SK-MEL-5 (cell line): ENCODE data around the gene TACSTD2. TPM values are rescaled to one million over a fixed set of nuclear protein-coding genes. Genes with fewer than 3 reads are reported as not detected.
"Not testable (repeated sequence)": the region's sequence is repeated elsewhere in the genome, so short reads cannot be mapped to it uniquely, and the experiment has no call there.

Source experiments
- DNase-seq: peaks from one replicate; pipeline ENCODE4 v3.0.0-alpha.2; 2016; ENCODE audit warnings: low read depth, low spot score
- in situ Hi-C: cut with HindIII; loops from 2 replicates; pipeline ENCODE4 v1.10.0; 2016; ENCODE audit warnings: low sequenced_read_pairs, high pct_unique_total_duplicates, low pct_unique_long_range_greater_than_20kb
- polyA plus RNA-seq, 2 experiments: library from polyadenylated mRNA; depleted of rRNA; stranded (reverse); fragments of >200 nt; gene quantifications; 2 replicates each; pipeline ENCODE4 v1.2.3, GENCODE V29; 2015
- total RNA-seq: library from RNA; depleted of rRNA; stranded (reverse); fragments of >200 nt; shearing (Covaris generic); gene quantifications from 2 replicates; pipeline ENCODE4 v1.2.3, GENCODE V29; 2014; rRNA removed

TACSTD2 gene, protein sequence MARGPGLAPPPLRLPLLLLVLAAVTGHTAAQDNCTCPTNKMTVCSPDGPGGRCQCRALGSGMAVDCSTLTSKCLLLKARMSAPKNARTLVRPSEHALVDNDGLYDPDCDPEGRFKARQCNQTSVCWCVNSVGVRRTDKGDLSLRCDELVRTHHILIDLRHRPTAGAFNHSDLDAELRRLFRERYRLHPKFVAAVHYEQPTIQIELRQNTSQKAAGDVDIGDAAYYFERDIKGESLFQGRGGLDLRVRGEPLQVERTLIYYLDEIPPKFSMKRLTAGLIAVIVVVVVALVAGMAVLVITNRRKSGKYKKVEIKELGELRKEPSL
- not detected in 2 replicates for total RNA-seq
- not detected in 2 replicates for polyA plus RNA-seq (2015; cell fraction: cytosol; rRNA removed)
- not detected in 2 replicates for polyA plus RNA-seq (2015; cell fraction: nucleus; rRNA removed)

- no peak for DNase-seq
- in situ Hi-C loops, result no loop called here
Measured at GRCh38 chr1:58576727-58577653, at the start of gene TACSTD2. TSS of gene TACSTD2 (minus strand) at chr1:58577252. CDS start at chr1:58577156, 96 bp downstream.

GRCh38 chr1:58626293-58626692 is 49.2 kb upstream of the TACSTD2 start:
- DNase-seq, result no peak
- in situ Hi-C loops, result no loop called here

DNA sequence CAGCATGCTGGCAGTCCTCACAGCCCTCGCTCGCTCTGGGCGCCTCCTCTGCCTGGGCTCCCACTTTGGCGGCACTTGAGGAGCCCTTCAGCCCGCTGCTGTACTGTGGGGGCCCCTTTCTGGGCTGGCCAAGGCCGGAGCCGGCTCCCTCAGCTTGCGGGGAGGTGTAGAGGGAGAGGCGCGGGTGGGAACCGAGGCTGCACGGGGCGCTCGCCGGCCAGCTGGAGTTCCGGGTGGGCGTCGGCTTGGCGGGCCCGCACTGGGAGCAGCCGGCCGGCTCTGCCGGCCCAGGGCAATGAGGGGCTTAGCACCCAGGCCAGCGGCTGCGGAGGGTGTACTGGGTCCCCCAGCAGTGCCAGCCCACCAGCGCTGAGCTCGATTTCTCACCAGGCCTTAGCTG is 46.2 kb upstream of the TACSTD2 start:
- in situ Hi-C loops, DNase-seq: not testable (repeated sequence)

DNA sequence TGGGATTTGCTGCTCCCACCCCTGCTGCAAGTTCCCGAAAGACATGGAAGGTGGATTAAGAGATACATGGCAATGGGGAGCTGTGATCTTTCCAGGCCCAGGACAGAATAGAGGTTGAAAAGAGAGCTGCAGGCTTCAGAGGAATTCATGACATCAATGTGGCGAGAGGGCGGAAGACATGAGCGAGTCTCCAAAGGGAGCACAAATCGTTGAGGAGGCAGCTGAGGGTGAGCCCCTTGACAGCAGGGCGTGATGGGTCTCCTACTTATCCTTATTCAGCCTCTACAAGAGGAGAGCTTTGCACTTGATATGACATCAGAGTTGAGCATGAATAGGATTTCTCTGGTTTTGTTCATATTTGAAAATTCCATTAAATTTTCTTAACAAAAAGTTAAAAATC is 45.5 kb upstream of the TACSTD2 start:
- in situ Hi-C loops, result no loop called here
- no peak for DNase-seq

DNA sequence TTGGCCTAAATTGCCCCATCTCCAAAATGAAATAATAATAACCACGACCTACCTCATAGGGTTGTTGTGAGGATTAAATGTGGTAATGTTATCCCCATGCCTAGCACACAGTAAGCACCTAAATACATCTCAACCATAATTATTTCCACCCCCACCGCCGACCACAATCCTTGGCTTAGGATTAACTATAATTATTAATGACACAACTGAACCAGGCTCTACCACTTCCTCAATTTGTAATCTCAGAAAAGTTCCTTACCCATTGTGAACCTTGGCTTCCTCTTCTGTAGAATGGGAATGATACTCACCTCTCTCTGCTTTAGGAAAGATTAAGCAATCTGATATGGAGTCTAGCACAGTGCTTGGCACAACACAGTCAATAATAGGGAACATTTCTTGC is 44.3 kb upstream of the TACSTD2 start:
- in situ Hi-C loops, result no loop called here
- no peak for DNase-seq

DNA sequence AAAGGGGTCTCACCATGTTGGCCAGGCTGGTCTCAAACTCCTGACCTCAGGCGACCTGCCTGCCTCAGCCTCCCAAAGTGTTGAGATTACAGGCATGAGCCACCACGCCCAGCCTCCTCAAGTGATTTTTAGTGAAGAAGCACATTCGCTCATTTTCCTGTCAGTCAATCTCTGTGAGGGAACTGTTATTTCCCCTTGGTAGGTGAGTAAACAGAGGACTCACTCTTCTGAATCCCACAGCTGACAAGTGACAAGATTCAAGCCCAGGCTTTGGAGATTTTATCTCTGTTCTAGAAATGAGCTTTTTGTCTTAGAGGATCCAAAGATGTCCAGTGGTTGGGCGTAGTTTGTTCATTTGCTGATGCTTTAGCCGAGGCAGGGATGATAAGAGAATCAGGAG is 43.9 kb upstream of the TACSTD2 start:
- in situ Hi-C loops, result no loop called here
- DNase-seq, result no peak

DNA sequence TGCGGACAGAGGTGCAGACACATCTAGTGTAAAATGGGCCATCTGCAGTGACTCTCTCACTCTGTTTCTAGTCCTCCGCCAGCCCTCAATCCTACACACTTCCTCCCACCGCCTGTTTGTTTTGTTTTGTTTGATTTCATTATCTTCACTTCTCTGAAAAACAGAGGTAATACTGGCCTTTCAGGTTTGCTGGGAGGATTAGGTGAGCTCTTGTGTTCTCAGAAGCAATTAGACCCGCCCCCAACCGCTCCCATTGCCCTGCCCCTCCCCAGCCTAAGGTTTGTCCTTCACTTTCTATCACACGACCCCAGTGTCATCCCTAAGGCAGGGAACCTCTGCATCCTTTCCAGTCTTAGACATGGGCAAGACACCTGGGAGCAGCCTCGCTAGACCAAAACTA is 43.2 kb upstream of the TACSTD2 start:
- in situ Hi-C loops, result no loop called here
- DNase-seq, result no peak

GRCh38 chr1:58619286-58620054 is 42.4 kb upstream of the TACSTD2 start:
- no peak for DNase-seq
- in situ Hi-C loops, result no loop called here

DNA sequence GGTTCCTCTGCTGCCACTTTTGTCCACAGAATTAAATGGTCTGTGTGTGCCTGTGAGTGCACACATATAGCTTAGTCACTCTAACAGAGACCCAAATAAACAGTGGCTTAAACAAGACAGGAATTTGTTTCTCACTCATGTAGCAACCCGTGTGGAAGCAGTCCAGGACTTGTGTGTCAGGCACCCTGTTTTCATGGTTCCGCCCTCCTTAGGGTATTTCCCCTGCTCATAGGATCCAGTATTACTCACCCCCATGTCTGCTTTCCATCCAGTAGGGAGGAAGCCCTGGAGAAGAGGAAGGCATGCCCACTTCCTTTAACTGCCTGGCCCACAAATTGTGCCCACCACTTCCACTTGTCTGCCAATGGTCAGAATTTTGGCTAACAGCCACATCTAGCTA is 41.3 kb upstream of the TACSTD2 start:
- no peak for DNase-seq
- in situ Hi-C loops, result no loop called here

- in situ Hi-C loops, result no loop called here
- DNase-seq, result no peak
Measured at GRCh38 chr1:58611861-58612385, 34.9 kb upstream of the TACSTD2 start.

- in situ Hi-C loops, result no loop called here
- DNase-seq, result no peak
Measured at GRCh38 chr1:58608945-58609344, 31.9 kb upstream of the TACSTD2 start.

- DNase-seq, result no peak
- in situ Hi-C loops, result no loop called here
Measured at GRCh38 chr1:58608297-58608696, 31.2 kb upstream of the TACSTD2 start.

- in situ Hi-C loops, result no loop called here
- DNase-seq, result no peak
Measured at GRCh38 chr1:58607391-58607790, 30.3 kb upstream of the TACSTD2 start.

DNA sequence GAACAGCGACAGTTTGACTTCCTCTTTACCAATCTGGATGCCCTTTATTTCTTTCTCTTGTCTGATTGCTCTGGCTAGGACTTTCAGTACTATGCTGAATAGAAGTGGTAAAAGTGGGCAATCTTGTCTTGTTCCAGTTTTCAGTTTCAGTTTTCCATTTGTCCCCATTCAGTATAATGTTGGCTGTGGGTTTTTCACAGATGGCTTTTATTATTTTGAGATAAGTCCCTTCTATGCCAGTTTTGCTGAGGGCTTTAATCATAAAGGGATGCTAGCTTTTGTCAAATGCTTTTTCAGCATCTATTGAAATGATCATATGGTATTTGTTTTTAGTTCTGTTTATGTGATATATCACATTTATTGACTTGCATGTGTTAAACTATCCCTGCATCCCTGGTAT is 24.9 kb upstream of the TACSTD2 start:
- DNase-seq, in situ Hi-C loops: not testable (repeated sequence)

DNA sequence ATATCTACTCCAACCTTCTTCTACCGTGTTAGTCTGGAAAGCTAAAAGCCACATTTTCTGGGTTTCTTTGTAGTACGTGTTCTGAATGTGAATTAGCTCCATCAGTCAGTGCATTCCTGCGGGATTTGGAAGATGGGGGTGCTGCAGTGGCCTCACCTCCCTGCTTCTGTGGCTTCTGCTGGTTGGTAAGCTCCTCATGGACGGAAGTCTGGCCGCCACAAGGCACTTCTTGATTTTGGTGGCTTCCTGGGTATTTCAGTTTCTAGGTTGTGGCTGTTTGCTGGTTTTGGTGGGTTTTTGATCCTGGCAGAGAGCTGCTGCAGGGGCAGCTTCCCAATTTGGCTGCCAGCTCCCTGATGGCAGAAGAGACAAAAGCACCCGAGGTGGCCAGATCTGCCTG is 20.9 kb upstream of the TACSTD2 start:
- in situ Hi-C loops, result no loop called here
- no peak for DNase-seq

DNA sequence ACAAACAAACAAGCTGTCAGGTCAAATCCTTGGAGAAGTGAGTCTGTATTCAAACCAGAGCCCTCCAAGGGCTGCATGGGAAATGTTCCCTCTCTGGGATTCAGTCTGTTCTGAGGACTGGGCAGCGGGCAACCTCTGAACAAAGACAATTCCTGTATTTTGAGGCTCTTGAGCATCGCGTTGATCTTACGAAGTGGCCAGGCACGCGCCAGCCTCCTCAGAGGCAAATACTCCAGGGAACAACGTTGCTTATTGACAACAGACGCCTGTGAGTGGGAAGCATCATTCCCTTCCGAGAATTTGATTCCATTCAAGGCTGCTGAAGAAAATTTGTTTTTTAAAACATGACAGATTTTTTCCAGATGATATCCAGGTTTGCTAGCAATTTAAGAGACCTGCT is 20.0 kb upstream of the TACSTD2 start:
- peak; percentile 13 for DNase-seq
- in situ Hi-C loops, result no loop called here

- in situ Hi-C loops, result no loop called here
Measured at GRCh38 chr1:58596631-58597052, 19.6 kb upstream of the TACSTD2 start.

DNA sequence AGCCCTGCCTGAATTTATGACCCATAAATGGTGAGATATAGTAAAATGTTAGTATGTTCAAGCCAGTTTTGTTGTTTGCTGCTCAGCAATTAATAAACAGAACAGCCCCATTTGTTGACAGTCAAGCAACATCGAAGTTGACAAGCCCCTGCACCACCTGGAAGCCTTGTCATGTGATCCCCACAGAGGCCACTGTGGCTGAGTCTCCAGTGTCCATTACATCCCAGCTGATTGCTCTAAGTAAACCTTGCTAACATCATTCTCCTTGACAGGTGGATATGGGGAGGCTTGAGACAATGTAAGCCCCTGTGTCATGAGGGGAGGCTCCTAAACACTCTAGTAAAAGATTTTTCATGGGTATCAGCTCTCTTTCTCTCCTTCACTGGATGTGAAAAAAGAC is 17.5 kb upstream of the TACSTD2 start:
- DNase-seq, result no peak
- in situ Hi-C loops, result no loop called here

More at GRCh38 chr1:58596631-58597052, 19.6 kb upstream of the TACSTD2 start:
- no peak for DNase-seq
